Measurements from ENCODE around the gene SUMO4.
"Not testable (repeated sequence)": the region's sequence is repeated elsewhere in the genome, so short reads cannot be mapped to it uniquely, and the experiment has no call there.

SUMO4 gene

DNA sequence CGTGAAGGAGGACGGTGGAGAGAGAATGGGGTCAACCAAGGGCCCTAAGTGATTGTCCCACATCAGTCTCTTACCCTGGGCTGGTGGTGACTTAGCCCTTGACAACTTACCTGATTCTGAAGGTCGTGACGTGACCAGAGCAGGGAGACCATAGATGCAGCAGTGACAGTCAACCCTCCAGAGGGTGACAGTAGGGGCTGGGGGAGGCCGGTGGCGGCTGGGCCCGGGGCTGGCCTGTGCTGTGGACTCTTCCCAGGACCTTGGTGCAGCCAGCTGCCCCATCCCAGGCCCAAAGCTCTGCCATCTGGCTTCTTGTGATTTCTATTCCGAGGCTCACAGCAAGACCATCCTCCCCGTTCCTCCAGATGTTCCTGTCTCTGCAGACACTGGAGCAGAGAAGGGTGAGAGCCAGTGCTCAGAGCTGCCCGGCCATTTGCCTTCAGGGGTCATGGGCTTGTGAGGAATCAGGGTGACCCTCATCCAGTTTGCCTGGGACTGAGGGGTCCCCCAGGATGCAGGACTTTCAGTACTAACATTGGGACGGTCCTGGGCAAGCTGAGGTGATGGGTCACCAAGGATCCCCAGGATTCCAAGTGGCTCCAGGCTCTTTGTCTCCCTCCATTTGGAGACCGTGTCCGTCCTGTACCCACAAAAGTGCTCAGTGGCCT lies 36.0 kb downstream of the SUMO4 start:
- DNase-seq = no peak

DNA sequence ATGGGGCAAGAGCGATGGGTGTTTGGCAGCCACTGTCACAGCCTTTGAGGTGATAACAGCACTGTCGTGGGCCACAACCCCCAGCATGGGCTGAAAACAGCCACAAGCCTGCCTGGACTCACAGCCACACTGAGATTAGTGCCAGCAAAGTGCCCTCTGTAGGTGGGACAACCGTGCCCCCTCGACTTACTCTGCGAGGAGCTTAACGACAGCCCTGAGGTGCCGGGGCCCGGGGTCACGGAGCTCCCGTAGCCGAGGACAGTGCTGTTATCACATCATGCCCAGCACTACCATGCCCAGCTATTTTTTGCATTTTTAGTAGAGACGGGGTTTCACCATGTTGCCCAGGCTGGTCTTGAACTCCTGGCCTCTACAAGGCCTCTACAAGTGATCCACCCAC lies 36.6 kb downstream of the SUMO4 start:
- DNase-seq = no peak

DNA sequence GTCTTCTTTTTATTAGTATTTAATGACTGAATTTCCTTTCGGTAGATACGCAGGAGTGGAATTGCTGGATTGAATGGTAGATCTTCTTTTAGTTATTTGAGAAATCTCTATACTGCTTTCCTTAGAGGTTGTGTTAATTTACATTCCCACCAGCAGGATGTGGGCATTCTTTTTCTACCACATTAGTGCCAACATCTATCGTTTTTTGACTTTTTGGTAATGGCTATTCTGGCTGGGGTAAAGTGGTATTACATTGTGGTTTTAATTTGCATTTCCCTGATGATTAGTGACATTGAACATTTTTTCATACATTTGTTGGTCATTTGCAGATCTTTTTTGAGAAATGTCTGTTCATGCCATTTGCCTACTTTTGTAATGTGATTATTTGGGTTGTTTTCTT lies 37.1 kb downstream of the SUMO4 start:
- DNase-seq = no peak

DNA sequence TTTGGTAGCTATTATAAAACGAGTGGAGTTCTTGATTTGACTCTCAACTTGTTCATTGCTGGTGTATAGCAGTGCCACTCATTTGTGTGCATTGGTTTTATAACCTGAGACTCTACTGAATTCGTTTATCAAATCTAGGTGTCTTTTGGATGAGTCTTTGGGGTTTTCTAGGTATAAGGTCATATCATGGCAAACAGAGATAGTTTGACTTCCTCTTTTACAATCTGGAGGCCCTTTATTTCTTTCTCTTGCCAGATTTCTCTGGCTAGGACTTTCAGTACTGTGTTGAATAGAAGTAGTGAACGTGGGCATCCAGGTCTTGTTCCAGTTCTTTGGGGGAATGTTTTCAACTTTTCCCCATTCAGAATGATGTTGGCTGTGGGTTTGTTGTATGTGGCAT lies 38.8 kb downstream of the SUMO4 start:
- no peak for DNase-seq

DNA sequence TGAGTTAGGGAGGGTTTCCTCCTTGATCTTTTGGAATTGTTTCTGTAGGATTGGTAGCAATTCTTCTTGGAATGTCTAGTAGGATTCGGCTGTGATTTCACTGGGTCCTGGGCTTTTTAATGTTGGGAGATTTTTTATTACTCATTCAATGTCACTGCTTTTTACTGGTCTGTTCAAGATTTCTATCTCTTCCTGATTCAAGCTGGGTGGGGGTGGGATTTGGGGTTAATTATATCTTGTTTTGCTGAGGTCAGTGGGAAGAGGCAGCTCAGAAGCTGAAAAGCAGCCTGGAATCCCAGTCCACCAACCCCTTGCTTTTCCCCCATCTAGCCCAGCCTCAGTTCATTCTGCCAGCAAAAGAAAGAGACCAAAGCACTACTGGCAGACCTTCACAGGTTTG lies 39.6 kb downstream of the SUMO4 start:
- no peak for DNase-seq

DNA sequence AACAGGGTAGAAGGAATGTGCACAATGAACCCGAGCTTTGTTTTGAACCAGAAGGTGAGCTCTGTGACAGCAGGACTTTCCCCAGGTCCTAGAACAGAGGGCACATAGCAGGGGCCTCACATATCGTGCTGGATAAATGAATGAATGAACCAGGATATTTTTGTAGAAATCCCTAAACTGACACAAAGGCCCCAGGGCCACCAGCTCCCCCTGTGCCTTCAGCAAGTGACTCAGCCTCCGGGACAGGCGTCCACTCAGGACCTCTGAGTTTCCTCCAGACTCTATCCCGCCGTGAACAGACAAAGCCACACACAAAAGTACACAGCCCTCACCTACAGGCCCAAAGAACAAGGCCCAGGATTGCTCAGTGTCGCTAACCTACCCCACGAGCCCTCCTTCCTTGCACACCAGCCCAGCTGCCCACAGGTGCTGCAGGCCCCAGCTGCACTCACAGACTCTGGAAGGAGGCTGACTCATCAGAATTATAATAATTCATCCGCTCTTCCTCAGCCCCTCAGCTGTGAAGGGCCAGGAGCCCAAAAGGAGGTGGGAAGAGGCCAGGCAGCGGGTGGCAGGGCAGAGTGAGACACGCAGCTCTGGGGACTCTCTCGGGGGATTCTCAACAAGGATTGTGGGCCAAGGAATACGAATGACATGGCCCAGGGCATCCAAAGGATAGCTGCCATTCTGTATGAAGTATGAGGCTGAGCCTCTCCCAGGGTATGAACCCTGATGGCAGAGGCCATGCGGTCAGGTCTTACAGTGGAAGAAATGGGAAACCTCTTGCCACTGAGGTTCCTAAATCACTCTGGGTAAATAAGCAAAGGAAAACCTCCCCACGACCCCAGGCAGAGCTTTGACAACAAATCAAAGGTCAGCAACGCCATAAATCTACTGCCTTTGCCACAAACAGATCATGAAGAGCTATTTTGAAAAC lies 40.9 kb downstream of the SUMO4 start:
- DNase-seq = no peak

DNA sequence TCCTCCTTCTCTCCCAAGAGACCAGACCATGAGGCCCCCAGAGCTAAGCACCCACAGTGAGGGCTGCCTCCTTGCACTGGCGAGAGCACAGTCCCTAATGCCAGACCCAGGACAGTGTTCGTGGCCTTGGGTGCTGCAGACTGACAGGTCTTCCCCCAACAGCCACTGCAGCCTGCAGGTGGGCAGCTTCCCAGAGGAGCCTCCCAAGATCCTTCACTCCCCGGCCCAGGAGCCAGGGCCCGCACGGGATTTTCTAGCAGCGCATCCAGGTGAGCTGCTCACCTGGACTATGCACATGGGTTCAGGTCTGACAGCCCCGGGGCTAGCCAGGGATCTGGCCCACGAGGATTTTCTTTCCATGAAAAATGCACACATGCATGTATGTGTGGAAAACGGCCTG lies 41.7 kb downstream of the SUMO4 start:
- DNase-seq = no peak

DNA sequence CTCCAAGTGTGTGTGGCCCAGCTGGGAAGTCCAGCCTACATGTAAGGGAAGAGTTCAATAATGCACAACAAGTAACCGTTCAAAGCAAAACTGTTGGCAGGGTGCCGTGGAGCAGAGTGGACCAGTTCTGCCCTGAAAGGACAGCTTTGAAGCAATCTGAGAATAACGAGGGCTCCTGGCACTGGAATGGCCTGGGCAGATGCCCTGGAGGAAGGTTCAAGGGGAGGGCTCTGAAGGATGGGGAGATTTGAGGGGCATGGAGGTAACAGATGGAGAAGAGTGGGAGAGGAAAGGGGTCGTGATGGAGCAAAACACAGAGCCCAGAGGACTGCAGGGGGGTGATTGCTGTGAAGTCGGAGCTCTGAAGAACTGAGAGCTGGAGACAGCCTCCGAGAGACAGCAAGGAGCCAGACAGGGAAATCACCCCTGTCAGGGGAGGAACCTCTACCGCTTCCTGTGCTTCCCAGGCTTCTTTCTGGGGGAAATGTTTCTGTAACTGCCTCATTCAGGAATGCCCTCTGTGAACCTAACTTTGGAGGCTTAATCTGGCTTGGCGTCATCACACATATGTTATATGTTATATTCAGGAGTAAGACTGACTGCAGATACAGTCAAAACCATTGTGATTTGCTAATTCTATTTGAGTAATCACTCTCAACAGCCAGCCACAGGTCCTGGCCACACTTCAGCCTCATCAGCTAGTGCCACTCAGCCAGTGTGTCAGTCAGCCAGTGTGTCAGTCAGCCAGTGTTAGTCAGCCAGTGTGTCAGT lies 43.5 kb downstream of the SUMO4 start:
- DNase-seq = no peak

DNA sequence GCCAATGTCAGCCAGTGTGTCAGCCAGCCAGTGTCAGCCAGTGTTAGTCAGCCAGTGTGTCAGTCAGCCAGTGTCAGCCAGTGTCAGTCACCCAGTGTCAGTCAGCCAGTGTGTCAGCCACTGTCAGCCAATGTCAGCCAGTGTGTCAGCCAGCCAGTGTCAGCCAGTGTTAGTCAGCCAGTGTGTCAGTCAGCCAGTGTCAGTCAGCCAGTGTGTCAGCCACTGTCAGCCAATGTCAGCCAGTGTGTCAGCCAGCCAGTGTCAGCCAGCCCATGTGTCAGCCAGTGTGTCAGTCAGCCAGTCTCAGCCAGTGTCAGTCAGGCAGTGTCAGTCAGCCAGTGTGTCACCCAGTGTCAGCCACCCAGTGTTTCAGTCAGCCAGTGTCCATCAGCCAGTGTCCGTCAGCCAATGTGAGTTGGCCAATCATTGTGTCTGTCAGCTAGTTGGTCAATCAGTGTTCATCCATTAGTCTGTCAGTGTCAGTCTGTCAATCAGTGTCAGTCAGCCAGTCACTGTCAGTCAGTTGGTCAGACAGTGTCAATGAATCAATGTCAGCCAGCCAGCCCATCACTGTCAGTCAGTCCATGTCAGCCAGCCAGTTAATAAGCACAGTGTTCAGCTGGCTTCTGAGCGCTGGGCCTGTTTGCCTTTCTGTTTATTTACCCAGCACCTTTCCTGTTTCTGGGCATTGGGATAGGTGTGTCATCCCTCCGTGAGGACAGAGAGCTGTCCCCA lies 44.5 kb downstream of the SUMO4 start:
- not testable (repeated sequence) for DNase-seq

DNA sequence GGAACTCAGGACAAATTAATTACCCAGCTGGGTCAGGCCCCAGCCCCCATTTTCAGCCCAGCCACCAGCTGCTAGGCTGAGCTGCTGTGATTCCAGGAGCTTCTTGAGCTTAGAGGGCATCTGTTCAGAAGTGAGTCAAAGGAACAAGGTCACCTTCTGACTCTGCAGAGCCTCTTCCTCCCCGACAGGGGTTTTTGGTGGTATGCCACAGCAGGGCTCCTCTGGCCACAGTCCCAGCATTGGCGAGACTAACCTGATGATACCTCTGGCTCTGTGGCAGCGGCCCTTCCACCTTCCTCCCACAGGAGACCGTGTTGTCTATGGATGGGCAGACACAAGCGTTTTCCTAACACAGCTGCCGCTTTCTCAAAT lies 45.0 kb downstream of the SUMO4 start:
- no peak for DNase-seq

DNA sequence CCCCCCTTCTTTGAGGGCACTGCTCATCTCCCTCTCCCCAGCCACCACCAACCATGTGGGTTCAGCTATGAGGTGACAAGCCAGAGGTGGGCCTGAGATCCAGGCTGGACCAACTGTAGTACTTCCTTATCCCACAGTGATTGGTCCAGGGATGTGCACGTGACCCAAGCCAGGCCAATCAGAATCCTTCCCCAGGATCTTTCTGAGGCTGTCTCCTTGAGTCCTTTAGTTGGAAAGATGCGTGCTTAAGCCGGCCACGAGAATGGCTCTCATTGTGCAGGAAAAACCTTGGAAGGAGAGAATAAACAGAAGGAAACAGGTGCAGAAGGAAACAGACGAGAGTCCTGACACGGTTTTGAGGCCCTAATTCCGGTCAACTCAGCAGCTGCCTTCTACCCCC lies 45.5 kb downstream of the SUMO4 start:
- DNase-seq = no peak

DNA sequence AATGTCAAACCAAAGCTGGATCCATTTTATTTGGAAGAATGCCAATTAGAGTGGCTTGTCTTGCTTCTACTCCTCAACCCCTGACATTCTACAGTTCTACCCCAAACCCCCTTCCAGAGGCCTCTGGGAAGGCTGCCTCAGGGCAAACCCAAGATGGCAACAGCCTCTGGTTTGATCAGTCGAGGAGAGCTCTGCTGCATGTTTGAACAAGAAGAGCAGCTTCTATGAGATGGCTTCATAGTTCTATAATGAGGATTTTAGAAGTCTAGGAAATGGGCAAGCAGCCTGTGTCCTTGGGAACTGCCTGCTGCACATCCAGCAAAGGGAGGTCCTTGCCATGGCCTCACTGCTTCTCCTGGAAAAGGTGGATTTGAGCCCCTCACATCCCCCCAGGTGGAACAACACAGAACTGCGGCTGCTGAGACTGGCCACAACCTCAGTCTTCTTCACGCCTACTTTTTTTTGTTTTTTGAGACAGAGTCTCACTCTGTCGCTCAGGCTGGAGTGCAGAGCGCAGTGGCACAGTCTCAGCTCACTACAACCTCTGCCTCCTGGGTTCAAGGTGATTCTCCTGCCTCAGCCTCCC lies 46.8 kb downstream of the SUMO4 start:
- no peak for DNase-seq

DNA sequence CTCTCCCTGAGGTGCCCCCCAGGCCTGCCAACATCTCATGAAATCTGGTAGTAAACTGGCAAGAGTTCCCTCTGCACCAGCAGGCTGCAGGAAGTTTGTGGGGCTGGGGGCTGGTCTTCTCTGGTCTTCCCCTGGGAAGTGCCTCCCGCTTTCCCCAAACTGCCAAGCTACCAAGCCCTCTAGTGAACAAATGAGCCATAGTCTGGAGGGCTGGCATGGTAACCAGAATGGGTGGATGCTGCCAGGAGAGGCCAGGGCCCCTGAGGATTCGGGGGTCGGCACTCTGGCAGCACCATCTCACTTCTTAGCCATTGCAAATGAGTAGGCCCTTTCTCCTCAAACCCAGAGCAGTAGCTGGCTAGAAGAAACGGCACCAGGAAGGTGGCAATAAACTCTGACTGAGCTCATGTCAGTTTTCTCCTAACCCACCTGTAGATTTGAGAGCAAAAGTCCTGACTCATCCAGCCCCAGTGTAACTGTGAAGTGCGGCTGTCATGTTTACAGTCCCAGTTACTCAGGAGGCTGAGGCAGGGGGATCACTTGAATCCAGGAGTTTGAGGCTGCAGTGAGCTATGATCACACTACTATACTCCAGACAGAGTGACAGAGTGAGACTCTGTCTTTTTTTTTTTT lies 48.9 kb downstream of the SUMO4 start:
- no peak for DNase-seq

DNA sequence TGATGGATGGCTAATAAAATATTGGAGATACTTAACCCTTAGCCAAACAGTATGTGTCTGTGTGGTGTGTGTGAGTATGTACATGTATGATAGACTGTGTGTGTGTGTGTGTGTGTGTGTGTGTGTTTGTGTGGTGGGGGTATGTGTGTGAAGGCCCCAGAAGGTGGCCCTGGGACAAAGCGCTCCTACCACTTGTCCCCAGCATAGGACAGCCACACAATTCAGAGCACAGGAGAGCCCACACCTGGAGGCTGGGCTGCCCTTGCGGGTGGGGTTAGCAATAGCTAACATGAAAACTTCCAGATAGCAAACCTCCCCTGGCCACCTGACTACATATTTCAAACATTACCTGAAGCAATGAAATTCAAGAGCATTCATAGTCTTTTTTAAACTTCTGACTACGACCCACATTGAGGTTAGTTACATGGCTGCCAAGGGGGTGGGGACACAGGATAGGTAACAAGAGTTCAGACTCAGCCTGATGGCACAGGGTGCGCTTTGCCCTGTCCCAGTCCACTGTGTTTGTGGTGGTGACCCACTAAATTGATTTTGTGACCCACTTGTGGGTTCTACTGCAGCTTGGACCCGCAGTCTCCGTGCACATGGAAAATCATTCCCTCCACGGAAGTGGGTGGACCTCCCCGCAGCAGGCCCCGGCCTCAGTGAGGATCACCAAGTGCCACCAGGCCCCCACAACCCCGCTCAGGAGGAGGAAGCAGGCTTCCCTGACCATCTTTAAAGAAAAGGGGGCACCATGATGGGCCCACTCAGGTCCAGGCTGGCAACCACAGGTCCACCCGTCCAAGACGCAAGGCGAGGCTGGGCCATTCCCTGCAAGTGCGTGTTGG lies 50.0 kb downstream of the SUMO4 start:
- DNase-seq = no peak
